ENCODE measurements around the gene ERN1. TPM values are rescaled to one million over a fixed set of nuclear protein-coding genes. Genes with fewer than 3 reads are reported as not detected.

ERN1 gene
- total RNA-seq, 2 experiments from 2014 or later = 21.9 to 22.0 TPM

DNA sequence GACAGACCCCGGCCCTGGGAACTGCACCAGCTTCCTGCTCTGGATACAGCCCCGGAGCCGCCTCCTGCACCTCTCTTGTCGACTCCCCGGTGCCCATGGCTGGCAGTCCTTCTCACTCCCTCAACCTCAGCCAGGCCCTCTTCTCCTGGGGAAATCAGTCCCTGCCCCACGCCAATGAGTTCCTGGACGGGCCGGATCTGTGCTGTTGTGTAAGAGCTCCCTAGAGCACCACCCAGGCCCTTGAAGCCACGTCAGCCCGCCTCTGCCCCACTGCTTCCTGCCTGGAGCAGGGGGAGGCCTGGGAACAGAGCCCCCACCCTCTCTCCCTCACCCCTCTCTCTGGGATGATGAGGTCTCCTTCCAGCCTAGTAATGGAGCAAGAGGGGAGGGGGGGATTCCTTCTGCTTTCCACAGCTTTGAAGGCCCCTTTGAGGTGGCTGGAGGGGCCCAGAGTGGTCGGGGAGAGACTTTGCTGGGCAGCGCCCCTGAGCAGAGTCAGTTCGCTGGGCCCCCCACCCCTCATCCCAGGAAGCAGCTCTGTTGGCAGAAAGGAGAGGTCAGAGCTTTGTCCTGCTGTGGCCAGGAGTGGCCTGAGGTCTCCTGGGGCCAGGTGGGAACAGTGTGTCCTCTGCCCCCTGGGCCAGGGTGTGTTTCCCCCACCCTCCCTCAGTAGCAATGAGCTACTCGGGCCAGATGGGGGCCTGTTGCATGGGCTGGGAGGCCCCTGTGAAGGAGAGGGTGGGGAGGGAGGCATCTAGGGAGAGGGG is 128.0 kb downstream of the ERN1 start:
- Mint-ChIP-seq H3K27me3 (ENCODE audit: low read depth) (no peaks in the 10 kb centered on the region), H3K36me3 (ENCODE audit: low read depth) (peaks cover 2% of the 10 kb centered on the region), H3K27ac (peak overlapping the region; percentile 18)

DNA sequence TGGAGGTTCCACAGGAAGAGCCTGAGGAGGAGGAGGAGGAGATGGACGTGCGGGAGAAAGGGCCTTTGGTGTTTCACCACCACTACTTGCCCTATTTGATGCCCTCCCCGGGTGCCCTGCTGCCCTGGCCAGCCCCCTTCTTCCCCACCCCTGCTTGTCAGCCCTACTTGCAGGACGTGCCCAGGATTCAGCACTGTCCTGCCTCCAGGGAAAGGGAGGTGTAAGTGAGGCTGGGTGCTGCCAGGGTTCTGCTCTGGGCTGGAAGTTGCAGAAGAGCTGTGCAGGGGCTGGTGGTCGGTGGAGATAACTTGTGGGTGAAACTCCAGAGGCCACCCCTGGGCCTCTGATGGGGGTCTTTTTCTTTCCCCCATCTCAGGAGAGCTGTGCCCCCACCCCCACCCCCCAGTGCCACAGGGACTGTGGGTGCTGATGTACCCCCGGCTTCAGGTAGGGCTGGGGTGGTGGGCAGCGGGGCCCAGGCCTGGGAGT is 128.8 kb downstream of the ERN1 start:
- intact Hi-C loops (cut with micrococcal nuclease) = no loop called here
- Mint-ChIP-seq H3K27ac (no peak overlapping the region), H3K4me3 (no peak overlapping the region), H3K4me1 (ENCODE audit: low read depth) (peaks cover 25% of the 10 kb centered on the region), H3K27me3 (ENCODE audit: low read depth) (no peaks in the 10 kb centered on the region), H3K36me3 (ENCODE audit: low read depth) (peaks cover 2% of the 10 kb centered on the region), H3K9me3 (no peaks in the 10 kb centered on the region)
- CTCF ChIA-PET = interaction anchor here (1.0 to 1.3 kb wide), 2 partner anchors 11 to 25 kb away, joined by 3 to 4 read pairs; no protein-coding TSS in a partner anchor
- DNase-seq = no peak

More for the DNA sequence above, 128.0 kb downstream of the ERN1 start:
- no peaks in the 10 kb centered on the region for H3K9me3 Mint-ChIP-seq
- CTCF ChIA-PET = interaction anchor here (0.7 to 1.1 kb wide), 3 partner anchors 15 to 24 kb away, joined by 3 to 5 read pairs (median 4); no protein-coding TSS in a partner anchor
- H3K4me3 Mint-ChIP-seq = no peak overlapping the region
- H3K4me1 Mint-ChIP-seq (ENCODE audit: low read depth) = peaks cover 28% of the 10 kb centered on the region
- intact Hi-C loops (cut with micrococcal nuclease) = no loop called here
- DNase-seq = no peak

DNA sequence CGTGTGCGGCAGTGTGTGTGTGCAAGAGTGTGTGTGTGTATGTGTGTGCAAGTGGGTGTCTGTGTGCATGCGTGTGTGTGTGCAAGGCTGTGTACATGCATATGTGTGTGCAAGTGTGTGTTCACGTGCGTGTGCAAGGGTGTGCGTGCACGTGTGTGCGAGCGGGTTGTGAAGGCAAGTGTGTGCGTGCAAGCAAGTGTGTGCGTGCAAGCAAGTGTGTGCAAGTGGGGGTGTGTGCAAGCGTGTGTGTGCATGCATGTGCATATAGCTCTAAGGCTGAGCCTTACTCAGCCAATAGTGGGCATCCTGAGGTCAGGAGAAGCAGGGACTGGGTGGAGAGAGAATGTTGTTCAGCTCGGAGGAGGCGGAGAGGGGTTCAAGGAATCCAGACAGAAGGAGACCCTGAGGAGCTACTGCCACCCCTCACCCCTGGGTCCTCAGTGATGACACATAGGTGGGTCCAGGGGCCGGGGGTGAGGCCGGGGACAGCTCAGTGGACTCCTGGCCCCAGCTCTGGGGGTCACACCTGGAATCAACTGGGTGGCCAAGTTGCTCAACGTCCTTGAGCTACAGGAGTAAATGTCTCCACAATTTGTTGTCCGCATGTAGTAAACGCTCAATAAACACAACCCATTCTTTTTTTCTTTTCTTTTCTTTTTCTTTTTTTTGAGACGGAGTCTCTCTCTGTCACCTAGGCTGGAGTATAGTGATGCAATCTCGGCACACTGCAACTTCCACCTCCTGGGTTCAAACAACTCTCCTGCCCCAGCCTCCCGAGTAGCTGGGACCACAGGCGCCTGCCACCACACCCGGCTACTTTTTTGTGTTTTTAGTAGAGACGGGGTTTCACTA is 130.0 kb downstream of the ERN1 start:
- CTCF ChIA-PET = interaction anchor here (1.3 to 1.5 kb wide), 2 partner anchors 9 to 25 kb away, joined by 3 to 5 read pairs; no protein-coding TSS in a partner anchor
- H3K4me1 Mint-ChIP-seq (ENCODE audit: low read depth) = peaks cover 22% of the 10 kb centered on the region
- peaks cover 2% of the 10 kb centered on the region for H3K36me3 Mint-ChIP-seq (ENCODE audit: low read depth)
- no peak for DNase-seq
- intact Hi-C loops (cut with micrococcal nuclease) = loop anchor here (1.0 kb wide), 1 partner anchor 15 kb away; no protein-coding TSS in a partner anchor
- H3K4me3 Mint-ChIP-seq = peak overlapping the region; percentile 86
- H3K27me3 Mint-ChIP-seq (ENCODE audit: low read depth) = no peaks in the 10 kb centered on the region
- H3K27ac Mint-ChIP-seq = no peak overlapping the region
- no peaks in the 10 kb centered on the region for H3K9me3 Mint-ChIP-seq

DNA sequence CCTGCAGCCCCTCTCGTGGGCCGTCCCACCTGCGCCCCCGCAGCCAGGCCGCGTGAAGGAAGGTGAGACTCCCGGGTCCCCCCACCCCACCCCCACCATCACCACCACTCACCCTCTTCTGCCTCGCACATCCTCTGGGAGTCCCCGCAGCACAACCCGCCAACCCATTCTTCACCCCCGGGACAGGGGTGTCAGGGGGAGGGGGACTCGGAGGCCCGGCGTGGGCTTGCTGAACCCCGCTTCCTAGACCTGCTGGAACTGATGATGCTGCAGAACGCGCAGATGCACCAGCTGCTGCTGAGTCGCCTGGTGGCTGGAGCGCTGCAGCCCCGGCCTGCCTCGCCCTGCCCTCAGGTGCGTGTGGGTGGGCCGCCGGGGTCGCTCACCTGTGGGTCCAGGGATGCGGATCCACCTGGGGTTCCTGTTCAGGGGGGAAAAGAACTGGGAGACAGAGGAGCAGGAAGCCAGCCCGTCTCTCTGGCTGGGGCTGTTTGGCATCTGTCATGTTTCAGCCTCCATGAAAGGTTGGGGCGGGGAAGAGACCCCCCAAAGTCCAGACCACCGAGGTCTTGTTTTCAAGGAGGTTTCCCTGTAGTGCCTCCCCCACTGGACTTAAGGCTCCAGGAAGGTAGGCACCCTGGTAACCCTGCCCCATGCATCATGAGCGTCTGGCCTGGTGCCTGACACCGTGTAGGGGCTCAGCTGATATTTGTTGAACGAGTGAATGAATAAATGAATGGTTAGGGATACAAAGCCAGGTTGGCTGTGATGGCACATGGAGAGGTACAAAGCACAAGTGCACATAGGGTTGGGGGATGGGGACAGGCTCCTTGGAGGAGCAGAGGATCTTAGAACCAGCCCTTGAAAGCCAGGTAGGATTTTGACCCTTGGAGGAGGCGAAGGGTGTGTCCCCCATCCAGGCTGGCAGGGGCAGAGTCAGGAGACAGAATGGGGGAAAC is 130.9 kb downstream of the ERN1 start:
- peaks cover 22% of the 10 kb centered on the region for H3K4me1 Mint-ChIP-seq (ENCODE audit: low read depth)
- no peaks in the 10 kb centered on the region for H3K9me3 Mint-ChIP-seq
- H3K4me3 Mint-ChIP-seq = peak overlapping the region; percentile 86
- intact Hi-C loops (cut with micrococcal nuclease) = loop anchor here (1.0 kb wide), 1 partner anchor 16 kb away; no protein-coding TSS in a partner anchor
- H3K27me3 Mint-ChIP-seq (ENCODE audit: low read depth) = no peaks in the 10 kb centered on the region
- CTCF ChIA-PET = interaction anchor here (0.9 to 1.5 kb wide), 4 partner anchors 26 to 135 kb away, joined by 3 to 5 read pairs (median 4); no protein-coding TSS in a partner anchor
- peak; percentile 48 for DNase-seq
- H3K36me3 Mint-ChIP-seq (ENCODE audit: low read depth) = no peaks in the 10 kb centered on the region
- H3K27ac Mint-ChIP-seq = no peak overlapping the region

DNA sequence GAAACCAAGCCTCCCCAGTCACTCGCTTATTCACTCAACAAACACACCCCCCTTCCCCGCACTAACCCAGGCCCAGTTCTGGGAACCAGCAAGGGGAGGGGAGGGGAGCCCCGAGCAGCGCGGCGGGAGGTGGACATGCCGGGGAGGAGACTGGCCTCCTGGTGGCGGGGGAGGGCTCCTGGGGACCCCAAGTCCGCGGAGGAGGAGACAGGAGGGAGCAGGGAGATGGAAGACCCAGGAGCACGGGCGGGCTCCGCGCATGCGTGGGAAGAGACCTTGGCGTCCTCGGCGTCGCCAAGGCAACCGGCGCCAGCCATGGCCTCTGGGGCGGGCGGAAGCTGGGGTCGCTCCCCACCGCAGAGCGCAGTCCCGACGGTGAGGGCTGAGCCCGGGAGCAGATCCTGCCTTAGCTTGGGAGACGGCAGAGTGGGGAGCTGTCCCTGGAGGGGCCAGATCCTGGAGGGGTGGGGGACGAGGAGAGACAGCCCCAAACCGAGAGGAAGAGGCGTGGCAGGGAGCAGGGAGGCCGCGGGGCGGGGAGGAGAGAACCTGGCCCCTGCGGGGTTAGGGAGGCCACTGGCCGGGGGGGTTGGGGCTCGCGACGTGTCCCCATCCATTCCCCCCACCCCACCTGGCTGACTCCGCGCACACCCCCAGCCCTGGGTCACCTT is 131.8 kb downstream of the ERN1 start, which contains the start of gene PRR29:
PRR29 (plus strand) TSS at position 302 of the 671 bp plus-strand sequence; CDS start at position 316, 14 bp downstream.
- Mint-ChIP-seq H3K4me1 (ENCODE audit: low read depth) (peaks cover 27% of the 10 kb centered on the region), H3K27ac (no peak within 1 kb of the TSS), H3K36me3 (ENCODE audit: low read depth) (no peaks in the 10 kb centered on the region), H3K9me3 (no peaks in the 10 kb centered on the region), H3K4me3 (peak within 1 kb of the TSS; percentile 86), H3K27me3 (ENCODE audit: low read depth) (no peaks in the 10 kb centered on the region)
- intact Hi-C loops (cut with micrococcal nuclease) = no loop called here
- DNase-seq = peak; percentile 71
- CTCF ChIA-PET = interaction anchor here (0.6 to 1.5 kb wide), 4 partner anchors 18 to 135 kb away, joined by 3 to 4 read pairs (median 3); no protein-coding TSS in a partner anchor

DNA sequence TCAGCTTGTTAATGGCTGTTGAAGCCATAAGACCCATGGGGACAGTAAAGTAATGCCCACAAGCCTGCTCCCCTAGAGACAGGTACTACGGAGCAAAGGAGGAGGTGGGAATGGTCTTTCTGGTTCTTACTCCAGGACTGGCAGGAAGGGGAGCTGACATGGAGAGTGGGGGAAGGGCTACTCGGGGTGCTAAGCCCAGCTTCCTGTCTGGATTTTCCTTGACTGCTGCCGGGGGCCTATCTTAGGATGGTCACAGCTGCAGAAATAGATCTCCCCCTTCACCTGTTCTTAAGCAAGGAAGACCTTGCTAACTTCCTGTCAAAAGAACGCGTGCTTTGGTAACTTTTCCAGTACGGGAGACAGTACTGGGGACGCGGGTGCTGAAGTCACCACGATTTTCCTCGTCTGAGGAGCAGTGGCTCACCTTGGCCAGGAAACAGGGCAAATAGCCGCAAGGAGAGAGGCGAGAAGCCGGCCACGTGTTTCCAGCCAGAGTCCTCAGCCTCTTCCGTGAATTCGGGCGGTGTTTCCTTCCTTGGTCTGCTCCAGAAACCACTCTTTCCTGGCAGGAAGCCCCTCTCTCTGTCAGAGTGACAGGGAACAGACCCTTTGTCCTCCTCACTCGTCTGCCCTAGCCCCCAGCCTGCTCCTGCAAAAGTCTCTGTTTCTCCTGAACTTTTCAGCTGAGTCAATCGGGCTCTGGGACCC is 132.4 kb downstream of the ERN1 start:
- peaks cover 31% of the 10 kb centered on the region for H3K4me1 Mint-ChIP-seq (ENCODE audit: low read depth)
- H3K9me3 Mint-ChIP-seq = no peaks in the 10 kb centered on the region
- intact Hi-C loops (cut with micrococcal nuclease) = no loop called here
- no peak overlapping the region for H3K27ac Mint-ChIP-seq
- H3K4me3 Mint-ChIP-seq = peak overlapping the region; percentile 86
- no peak for DNase-seq
- no peaks in the 10 kb centered on the region for H3K27me3 Mint-ChIP-seq (ENCODE audit: low read depth)
- CTCF ChIA-PET = interaction anchor here (0.6 to 1.5 kb wide), 6 partner anchors 18 to 151 kb away, joined by 3 to 4 read pairs (median 3); no protein-coding TSS in a partner anchor
- no peaks in the 10 kb centered on the region for H3K36me3 Mint-ChIP-seq (ENCODE audit: low read depth)

DNA sequence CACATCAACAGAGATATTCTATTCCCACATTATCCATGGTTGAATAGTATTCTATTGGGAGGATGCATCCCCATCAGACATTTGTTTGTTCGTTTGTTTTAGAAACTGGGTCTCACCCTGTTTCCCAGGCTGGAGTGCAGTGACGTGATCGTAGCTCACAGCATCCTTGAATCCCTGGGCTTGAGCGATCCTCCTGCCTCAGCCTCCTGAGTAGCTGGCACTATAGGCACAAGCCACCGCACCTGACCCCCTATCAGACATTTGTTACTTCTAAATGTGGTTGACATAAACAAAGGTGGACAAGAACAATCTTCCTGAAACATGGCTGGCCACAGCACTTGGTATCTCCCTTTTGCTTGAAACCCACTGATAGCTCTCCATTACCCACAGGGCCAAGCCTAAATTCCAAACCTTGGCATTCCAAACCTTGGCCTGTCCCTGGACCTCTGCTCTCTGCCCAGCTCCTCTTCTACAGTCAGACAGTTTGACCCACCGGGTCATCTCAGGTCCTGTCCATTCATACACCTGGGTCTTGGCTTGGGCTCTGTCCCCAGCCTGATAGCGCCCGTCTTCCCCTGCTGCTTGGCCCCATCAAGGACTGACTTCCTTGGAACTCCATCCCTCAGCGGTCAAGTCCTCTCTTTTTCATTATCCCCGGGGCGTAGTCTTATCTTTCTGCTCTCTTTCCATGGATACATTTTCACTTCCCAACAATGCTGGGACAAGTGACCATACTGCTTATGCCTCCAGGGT is 133.3 kb downstream of the ERN1 start:
- intact Hi-C loops (cut with micrococcal nuclease) = no loop called here
- no peak for DNase-seq
- H3K4me1 Mint-ChIP-seq (ENCODE audit: low read depth) = peaks cover 33% of the 10 kb centered on the region
- H3K9me3 Mint-ChIP-seq = no peaks in the 10 kb centered on the region
- CTCF ChIA-PET = interaction anchor here (0.9 to 1.9 kb wide), 3 partner anchors 32 to 150 kb away, joined by 3 to 7 read pairs (median 4); no protein-coding TSS in a partner anchor
- H3K27me3 Mint-ChIP-seq (ENCODE audit: low read depth) = no peaks in the 10 kb centered on the region
- no peak overlapping the region for H3K4me3 Mint-ChIP-seq
- H3K36me3 Mint-ChIP-seq (ENCODE audit: low read depth) = no peaks in the 10 kb centered on the region
- no peak overlapping the region for H3K27ac Mint-ChIP-seq

DNA sequence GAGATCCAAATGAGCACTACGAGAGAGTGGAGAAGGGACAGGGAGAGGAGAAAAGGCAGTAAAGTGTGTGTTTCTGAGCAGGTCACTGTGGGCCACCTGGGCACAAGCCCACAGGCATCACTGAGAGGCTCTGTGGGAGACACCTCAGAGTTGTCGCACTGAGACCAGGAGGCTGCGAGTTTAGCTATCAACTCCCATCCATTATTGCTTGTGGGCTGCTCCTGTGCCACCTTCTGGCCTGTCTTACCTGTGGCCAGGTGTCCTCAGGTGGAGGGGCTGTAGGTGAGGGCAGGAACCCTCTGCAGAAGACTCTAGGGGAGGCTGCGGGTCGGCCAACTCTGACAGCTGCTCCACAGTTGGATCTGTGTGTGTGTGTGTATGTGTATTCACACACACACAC is 134.3 kb downstream of the ERN1 start:
- H3K4me1 Mint-ChIP-seq (ENCODE audit: low read depth) = peaks cover 37% of the 10 kb centered on the region
- H3K4me3 Mint-ChIP-seq = no peak overlapping the region
- DNase-seq = no peak
- CTCF ChIA-PET = interaction anchor here (0.6 to 2.3 kb wide), 5 partner anchors 10 to 147 kb away, joined by 3 to 7 read pairs (median 5); no protein-coding TSS in a partner anchor
- no peak overlapping the region for H3K27ac Mint-ChIP-seq
- no peaks in the 10 kb centered on the region for H3K9me3 Mint-ChIP-seq
- intact Hi-C loops (cut with micrococcal nuclease) = no loop called here
- no peaks in the 10 kb centered on the region for H3K36me3 Mint-ChIP-seq (ENCODE audit: low read depth)
- H3K27me3 Mint-ChIP-seq (ENCODE audit: low read depth) = no peaks in the 10 kb centered on the region

DNA sequence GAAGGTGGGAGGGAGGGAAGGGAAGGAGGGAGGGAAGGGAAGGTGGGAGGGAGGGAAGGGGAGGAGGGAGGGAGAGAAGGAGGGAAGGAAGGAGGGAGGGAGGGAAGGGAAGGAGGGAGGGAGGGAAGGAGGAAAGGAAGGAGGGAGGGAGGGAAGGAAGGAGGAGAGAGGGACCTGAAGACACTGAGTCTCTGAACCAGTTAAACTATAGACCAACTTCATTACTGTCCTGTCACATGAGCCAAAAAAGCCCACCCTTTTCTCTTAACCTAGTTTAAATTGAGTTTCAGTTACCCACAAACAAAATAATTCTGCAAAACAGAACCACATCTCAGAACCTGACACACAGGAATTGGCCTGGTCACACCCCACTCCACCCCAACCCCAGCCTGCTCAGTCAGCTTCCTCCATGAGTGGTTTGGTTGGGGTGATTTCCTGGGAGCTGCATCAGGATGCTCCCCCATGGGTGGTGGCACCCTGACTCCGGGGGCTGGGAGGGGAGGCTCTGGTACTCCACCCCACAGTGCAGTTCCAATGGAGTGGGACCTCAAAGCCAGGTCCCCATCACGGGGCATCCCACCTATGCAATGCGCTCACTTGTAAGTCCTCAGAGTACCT is 136.5 kb downstream of the ERN1 start:
- intact Hi-C loops (cut with micrococcal nuclease) = loop anchor here (5.0 kb wide), 1 partner anchor 46 kb away; no protein-coding TSS in a partner anchor
- H3K36me3 Mint-ChIP-seq (ENCODE audit: low read depth) = no peaks in the 10 kb centered on the region

More for the DNA sequence above, 136.5 kb downstream of the ERN1 start:
- no peak overlapping the region for H3K27ac Mint-ChIP-seq
- H3K4me1 Mint-ChIP-seq (ENCODE audit: low read depth) = peaks cover 29% of the 10 kb centered on the region
- H3K4me3 Mint-ChIP-seq = no peak overlapping the region
- H3K9me3 Mint-ChIP-seq = no peaks in the 10 kb centered on the region
- no peak for DNase-seq
- CTCF ChIA-PET = interaction anchor here (0.6 to 2.3 kb wide), 8 partner anchors 8 to 506 kb away, joined by 3 to 13 read pairs (median 4); partner anchors contain the start of gene GH1
- no peaks in the 10 kb centered on the region for H3K27me3 Mint-ChIP-seq (ENCODE audit: low read depth)
